GM21447 (cell line): ENCODE results near the gene AMY1A.
"Not testable (repeated sequence)": the region's sequence is repeated elsewhere in the genome, so short reads cannot be mapped to it uniquely, and the experiment has no call there.

Source experiments
- ATAC-seq: cut with Tn5 transposase; IDR thresholded peaks from one replicate; pipeline ENCODE4 v1.9.1; 2021; ENCODE audit not compliant: unreplicated experiment

Gene AMY1A

GRCh38 chr1:103655460-103655859, at the start of gene AMY1A:
TSS of gene AMY1A (plus strand) at chr1:103655760. CDS start at chr1:103656331, 571 bp downstream.
- ATAC-seq = not testable (repeated sequence)

GRCh38 chr1:103616362-103616761, 39.2 kb upstream of the AMY1A start:
- ATAC-seq = no peak

GRCh38 chr1:103616994-103617477, 38.5 kb upstream of the AMY1A start, which contains the start of gene AMY2A:
TSS of gene AMY2A (plus strand) at chr1:103617427. CDS start at chr1:103617441, 14 bp downstream.
- ATAC-seq = not testable (repeated sequence)

- not testable (repeated sequence) for ATAC-seq
Measured at GRCh38 chr1:103627436-103627835, 28.1 kb upstream of the AMY1A start.

- not testable (repeated sequence) for ATAC-seq
Measured at GRCh38 chr1:103641194-103641593, 14.4 kb upstream of the AMY1A start.

GRCh38 chr1:103643908-103644307, 11.7 kb upstream of the AMY1A start:
- ATAC-seq = not testable (repeated sequence)

GRCh38 chr1:103650305-103650704, 5.3 kb upstream of the AMY1A start:
- ATAC-seq = not testable (repeated sequence)

- not testable (repeated sequence) for ATAC-seq
Measured at GRCh38 chr1:103650889-103651288, 4.7 kb upstream of the AMY1A start.

GRCh38 chr1:103654133-103654532, 1.4 kb upstream of the AMY1A start:
- not testable (repeated sequence) for ATAC-seq

- ATAC-seq = not testable (repeated sequence)
Measured at GRCh38 chr1:103676335-103676734, 20.8 kb downstream of the AMY1A start.

GRCh38 chr1:103696110-103696509, 40.5 kb downstream of the AMY1A start, which contains the start of gene AMY1B:
TSS of gene AMY1B (minus strand) at chr1:103696210. CDS start at chr1:103695639, 571 bp downstream.
- not testable (repeated sequence) for ATAC-seq

- not testable (repeated sequence) for ATAC-seq
Measured at GRCh38 chr1:103697430-103697829, 41.9 kb downstream of the AMY1A start.

- not testable (repeated sequence) for ATAC-seq
Measured at GRCh38 chr1:103700669-103701068, 45.1 kb downstream of the AMY1A start.

- ATAC-seq = not testable (repeated sequence)
Measured at GRCh38 chr1:103701256-103701655, 45.7 kb downstream of the AMY1A start.

- ATAC-seq = not testable (repeated sequence)
Measured at GRCh38 chr1:103707670-103708069, 52.1 kb downstream of the AMY1A start.

- ATAC-seq = not testable (repeated sequence)
Measured at GRCh38 chr1:103710381-103710780, 54.8 kb downstream of the AMY1A start.
